Measurements from ENCODE around the gene SLC26A2.

The SLC26A2 gene

GRCh38 chr5:149960272-149961185 lies at the start of gene SLC26A2:
TSS of gene SLC26A2 (plus strand) at chr5:149960758. CDS start at chr5:149977653, 16,895 bp downstream.
- peak; percentile 98 for DNase-seq

- no peak for DNase-seq
Observed at GRCh38 chr5:149911031-149911430, 49.5 kb upstream of the SLC26A2 start.

- no peak for DNase-seq
Observed at GRCh38 chr5:149912226-149912871, 48.2 kb upstream of the SLC26A2 start.

GRCh38 chr5:149913436-149914419 lies 46.8 kb upstream of the SLC26A2 start:
- no peak for DNase-seq

GRCh38 chr5:149915392-149916260 lies 44.9 kb upstream of the SLC26A2 start:
- DNase-seq = no peak

- DNase-seq = no peak
Observed at GRCh38 chr5:149916334-149917072, 44.1 kb upstream of the SLC26A2 start.

- DNase-seq = no peak
Observed at GRCh38 chr5:149917073-149917676, 43.4 kb upstream of the SLC26A2 start.

- no peak for DNase-seq
Observed at GRCh38 chr5:149921597-149921996, 39.0 kb upstream of the SLC26A2 start.

- DNase-seq = no peak
Observed at GRCh38 chr5:149922950-149923349, 37.6 kb upstream of the SLC26A2 start.

GRCh38 chr5:149924486-149924885 lies 36.1 kb upstream of the SLC26A2 start:
- DNase-seq = no peak

- DNase-seq = no peak
Observed at GRCh38 chr5:149930043-149930748, 30.4 kb upstream of the SLC26A2 start.

- no peak for DNase-seq
Observed at GRCh38 chr5:149930749-149931574, 29.6 kb upstream of the SLC26A2 start.

- no peak for DNase-seq
Observed at GRCh38 chr5:149931992-149932436, 28.5 kb upstream of the SLC26A2 start.

GRCh38 chr5:149932445-149933350 lies 27.9 kb upstream of the SLC26A2 start:
- DNase-seq = no peak

- DNase-seq = no peak
Observed at GRCh38 chr5:149935431-149935901, 25.1 kb upstream of the SLC26A2 start.

GRCh38 chr5:149936044-149936699 lies 24.4 kb upstream of the SLC26A2 start:
- DNase-seq = no peak

- no peak for DNase-seq
Observed at GRCh38 chr5:149936700-149937091, 23.9 kb upstream of the SLC26A2 start.
